Liver (tissue), 9 donors: ENCODE data around the gene TBC1D14. TPM values are rescaled to one million over a fixed set of nuclear protein-coding genes. Genes with fewer than 3 reads are reported as not detected.

ENCODE experiments used
- DNase-seq: peaks from one replicate; pipeline ENCODE4 v3.0.0-alpha.2; 2017; ENCODE audit warnings: low spot score
- H3K27ac ChIP-seq, 2 donors: one replicate each; pipeline ENCODE4 v1.7.0; 2013; ENCODE audit warnings: inconsistent platforms in 2 of 2, low read length in 2 of 2, control low read depth in 1 of 2, low read depth in 1 of 2, mild to moderate bottlenecking in 1 of 2
- H3K27me3 ChIP-seq, 4 donors: one replicate each; pipeline versions ENCODE4 v1.6.1 to v1.7.0; 2013; ENCODE audit warnings: low read length in 3 of 4, inconsistent platforms in 1 of 4, mild to moderate bottlenecking in 1 of 4, moderate library complexity in 1 of 4; ENCODE audit not compliant: control insufficient read depth in 4 of 4, insufficient read depth in 4 of 4
- H3K36me3 ChIP-seq, 4 donors: one replicate each; pipeline versions ENCODE4 v1.6.1 to v1.7.0; 2013; ENCODE audit warnings: low read length in 3 of 4, mild to moderate bottlenecking in 3 of 4, low read depth in 1 of 4, moderate library complexity in 1 of 4; ENCODE audit not compliant: control insufficient read depth in 4 of 4, insufficient read depth in 3 of 4
- H3K4me1 ChIP-seq, 4 donors: one replicate each; pipeline versions ENCODE4 v1.6.1 to v1.7.0; 2013; ENCODE audit warnings: low read length in 3 of 4, mild to moderate bottlenecking in 3 of 4, moderate library complexity in 1 of 4; ENCODE audit not compliant: control insufficient read depth in 4 of 4, insufficient read depth in 4 of 4
- H3K4me3 ChIP-seq, 3 donors: one replicate each; pipeline versions ENCODE4 v1.6.1 to v1.7.0; 2013; ENCODE audit warnings: low read length in 3 of 3, control low read depth in 1 of 3, low read depth in 1 of 3, mild to moderate bottlenecking in 1 of 3
- H3K9ac ChIP-seq, 2 donors: one replicate each; pipeline ENCODE4 v1.7.0; 2013; ENCODE audit warnings: low read length in 2 of 2, mild to moderate bottlenecking in 2 of 2, moderate library complexity in 2 of 2, control low read depth in 1 of 2, low read depth in 1 of 2
- H3K9me3 ChIP-seq, 4 donors: one replicate each; pipeline versions ENCODE4 v1.6.1 to v1.7.0; 2013; ENCODE audit warnings: low read length in 3 of 4; ENCODE audit not compliant: control insufficient read depth in 4 of 4
- EGR1 ChIP-seq, 2 donors: IDR thresholded peaks; 2 replicates each; pipeline ENCODE4 v1.6.1; 2016 to 2018; ENCODE audit warnings: antibody characterized with exemption in 2 of 2, low read depth in 2 of 2
- FOXA2 ChIP-seq: IDR thresholded peaks from 2 replicates; pipeline ENCODE4 v1.6.1; 2016; ENCODE audit warnings: antibody characterized with exemption
- HNF4A ChIP-seq, 2 donors: conservative IDR thresholded peaks; 2 replicates each; pipeline ENCODE4 v1.6.1; 2016; ENCODE audit warnings: antibody characterized with exemption in 2 of 2, mild to moderate bottlenecking in 2 of 2
- JUND ChIP-seq, 2 donors: IDR thresholded peaks; 2 replicates each; pipeline ENCODE4 v1.6.1; 2016; ENCODE audit warnings: antibody characterized with exemption in 2 of 2
- MAX ChIP-seq: IDR thresholded peaks from 2 replicates; pipeline ENCODE4 v1.6.1; 2016; ENCODE audit warnings: antibody characterized with exemption
- NR2F2 ChIP-seq: IDR thresholded peaks from 2 replicates; pipeline ENCODE4 v1.6.1; 2016; ENCODE audit warnings: antibody characterized with exemption
- RAD21 ChIP-seq, 2 donors: IDR thresholded peaks; 2 replicates each; pipeline ENCODE4 v1.6.1; 2016; ENCODE audit warnings: antibody characterized with exemption in 2 of 2, mild to moderate bottlenecking in 2 of 2
- RXRA ChIP-seq, 2 donors: IDR thresholded peaks; 2 replicates each; pipeline ENCODE4 v1.6.1; 2017 to 2018; ENCODE audit warnings: antibody characterized with exemption in 2 of 2, mild to moderate bottlenecking in 1 of 2
- SP1 ChIP-seq: IDR thresholded peaks from 2 replicates; pipeline ENCODE4 v1.6.1; 2018; ENCODE audit warnings: antibody characterized with exemption, mild to moderate bottlenecking
- TAF1 ChIP-seq: conservative IDR thresholded peaks from 2 replicates; pipeline ENCODE4 v1.6.1; 2016; ENCODE audit warnings: antibody characterized with exemption, mild to moderate bottlenecking
- YY1 ChIP-seq: IDR thresholded peaks from 2 replicates; pipeline ENCODE4 v1.6.1; 2016; ENCODE audit warnings: antibody characterized with exemption, mild to moderate bottlenecking
- ZBTB33 ChIP-seq: IDR thresholded peaks from 2 replicates; pipeline ENCODE4 v1.6.1; 2016; ENCODE audit warnings: antibody characterized with exemption
- WGBS: extraction: QIAGEN DNeasy Blood & Tissue Kit; methylation state at CpG from one replicate; pipeline ENCODE4 v1.1.7; 2013; 5-methylcytosine and 5-hydroxymethylcytosine counted together
- polyA plus RNA-seq, 2 donors: library from polyadenylated mRNA; stranded (reverse) in 1 of 2; unstranded in 1 of 2; fragments of 200-250 nt in 1 of 2; fragments of >200 nt in 1 of 2; fragmentation: Nextera tagmentation in 1 of 2; extraction: Ambion mirVana in 1 of 2; gene quantifications; one replicate each; pipeline versions ENCODE4 v1.2.1 to v1.2.3, GENCODE V29; 2013 to 2015
- total RNA-seq, 2 donors: library from RNA; depleted of rRNA; stranded (reverse); fragments of >200 nt; gene quantifications; one replicate each; pipeline ENCODE4 v1.2.3, GENCODE V29; 2014
- TF ChIP-seq, protein P1 (sequence below): IDR thresholded peaks from 2 replicates; pipeline ENCODE4 v1.6.1; 2016; ENCODE audit warnings: antibody characterized with exemption, mild to moderate bottlenecking
- TF ChIP-seq, protein P2 (sequence below): fragments of 150-350 bp; IDR thresholded peaks from 2 replicates; pipeline ENCODE4 v1.5.1; 2017; ENCODE audit warnings: improper control_type of control experiment, low read depth, low read length; ENCODE audit not compliant: missing input control
- TF ChIP-seq, protein P3 (sequence below): IDR thresholded peaks from 2 replicates; pipeline ENCODE4 v1.6.1; 2016; ENCODE audit warnings: antibody characterized with exemption
- donor health status: healthy.
- donor health status: healthy.
- donor health status: healthy.
- donor health status: healthy.
- donor health status: healthy.

TBC1D14 gene
- total and polyA plus RNA-seq, 4 donors, result 10.0 to 45.2 (median 22.7) TPM

- 95% methylated on average over 12 of the region's 12 CpGs for WGBS
- DNase-seq, result no peak
- peaks cover 0 to 4% (median 0%) of the 10 kb centered on the region in 4 donors for H3K36me3 ChIP-seq
- no peak for TF ChIP-seq FOXA2
- no peak for TF ChIP-seq RAD21 (IDR thresholded peaks at IDR 0.05)
- TF ChIP-seq EGR1 (IDR thresholded peaks at IDR 0.05; ENCODE audit: low read depth in 2 of 2), result no peak
- no peak for TF ChIP-seq ZBTB33
- TF ChIP-seq NR2F2, result no peak
- no peak for TF ChIP-seq HNF4A (conservative IDR thresholded peaks at IDR 0.05)
- no peak for TF ChIP-seq SP1
- TF ChIP-seq, protein P1, sequence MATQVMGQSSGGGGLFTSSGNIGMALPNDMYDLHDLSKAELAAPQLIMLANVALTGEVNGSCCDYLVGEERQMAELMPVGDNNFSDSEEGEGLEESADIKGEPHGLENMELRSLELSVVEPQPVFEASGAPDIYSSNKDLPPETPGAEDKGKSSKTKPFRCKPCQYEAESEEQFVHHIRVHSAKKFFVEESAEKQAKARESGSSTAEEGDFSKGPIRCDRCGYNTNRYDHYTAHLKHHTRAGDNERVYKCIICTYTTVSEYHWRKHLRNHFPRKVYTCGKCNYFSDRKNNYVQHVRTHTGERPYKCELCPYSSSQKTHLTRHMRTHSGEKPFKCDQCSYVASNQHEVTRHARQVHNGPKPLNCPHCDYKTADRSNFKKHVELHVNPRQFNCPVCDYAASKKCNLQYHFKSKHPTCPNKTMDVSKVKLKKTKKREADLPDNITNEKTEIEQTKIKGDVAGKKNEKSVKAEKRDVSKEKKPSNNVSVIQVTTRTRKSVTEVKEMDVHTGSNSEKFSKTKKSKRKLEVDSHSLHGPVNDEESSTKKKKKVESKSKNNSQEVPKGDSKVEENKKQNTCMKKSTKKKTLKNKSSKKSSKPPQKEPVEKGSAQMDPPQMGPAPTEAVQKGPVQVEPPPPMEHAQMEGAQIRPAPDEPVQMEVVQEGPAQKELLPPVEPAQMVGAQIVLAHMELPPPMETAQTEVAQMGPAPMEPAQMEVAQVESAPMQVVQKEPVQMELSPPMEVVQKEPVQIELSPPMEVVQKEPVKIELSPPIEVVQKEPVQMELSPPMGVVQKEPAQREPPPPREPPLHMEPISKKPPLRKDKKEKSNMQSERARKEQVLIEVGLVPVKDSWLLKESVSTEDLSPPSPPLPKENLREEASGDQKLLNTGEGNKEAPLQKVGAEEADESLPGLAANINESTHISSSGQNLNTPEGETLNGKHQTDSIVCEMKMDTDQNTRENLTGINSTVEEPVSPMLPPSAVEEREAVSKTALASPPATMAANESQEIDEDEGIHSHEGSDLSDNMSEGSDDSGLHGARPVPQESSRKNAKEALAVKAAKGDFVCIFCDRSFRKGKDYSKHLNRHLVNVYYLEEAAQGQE, result no peak
- no peak for TF ChIP-seq TAF1
- H3K4me1 ChIP-seq, result peaks cover 20 to 63% (median 52%) of the 10 kb centered on the region in 4 donors
- no peaks in the 10 kb centered on the region for H3K27me3 ChIP-seq
- no peak overlapping the region for H3K4me3 ChIP-seq
- no peak overlapping the region for H3K27ac ChIP-seq
- H3K9me3 ChIP-seq, result no peaks in the 10 kb centered on the region
- H3K9ac ChIP-seq, result no peak overlapping the region
These were observed 139.0 kb downstream of the TBC1D14 start for GRCh38 chr4:7048642-7049041.

DNA sequence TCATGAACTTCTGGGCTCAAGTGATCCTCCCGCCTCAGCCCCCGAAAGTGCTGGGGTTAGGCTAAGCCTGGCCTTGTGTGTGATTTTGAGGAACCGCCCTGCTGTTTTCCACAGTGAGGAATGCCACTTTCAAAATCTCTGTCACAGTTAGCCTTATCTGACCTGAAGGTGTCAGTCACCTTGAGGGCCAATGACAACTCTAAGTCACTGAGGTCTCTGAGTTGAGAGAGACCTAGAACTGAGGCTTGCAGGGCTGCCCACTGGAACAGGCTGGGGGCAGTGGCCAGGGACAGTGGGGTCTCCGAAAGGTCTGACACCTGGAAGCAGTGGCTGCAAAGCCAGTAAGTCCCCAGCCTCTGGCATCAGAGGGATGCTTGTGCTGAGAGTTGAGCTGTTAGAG lies 139.7 kb downstream of the TBC1D14 start:
- Histone ChIP-seq H3K9ac (no peak overlapping the region), H3K27me3 (no peaks in the 10 kb centered on the region), H3K4me3 (no peak overlapping the region), H3K36me3 (peaks cover 0 to 6% (median 2%) of the 10 kb centered on the region in 4 donors), H3K9me3 (no peaks in the 10 kb centered on the region), H3K4me1 (peaks cover 20 to 60% (median 50%) of the 10 kb centered on the region in 4 donors), H3K27ac (no peak overlapping the region)
- TF ChIP-seq MAX, result no peak
- TF ChIP-seq TAF1, result no peak
- 86% methylated on average over 4 of the region's 4 CpGs for WGBS
- DNase-seq, result no peak

GRCh38 chr4:7049739-7050138 lies 140.1 kb downstream of the TBC1D14 start:
- no peaks in the 10 kb centered on the region for H3K27me3 ChIP-seq
- no peak overlapping the region for H3K27ac ChIP-seq
- H3K36me3 ChIP-seq, result peaks cover 0 to 11% (median 5%) of the 10 kb centered on the region in 4 donors
- DNase-seq, result no peak
- H3K4me1 ChIP-seq, result peaks cover 20 to 56% (median 46%) of the 10 kb centered on the region in 4 donors
- H3K9ac ChIP-seq, result no peak overlapping the region
- TF ChIP-seq NR2F2, result no peak
- no peak for TF ChIP-seq JUND (IDR thresholded peaks at IDR 0.05)
- TF ChIP-seq EGR1 (IDR thresholded peaks at IDR 0.05; ENCODE audit: low read depth in 2 of 2), result no peak
- TF ChIP-seq YY1, result no peak
- no peak for TF ChIP-seq SP1
- TF ChIP-seq RXRA (IDR thresholded peaks at IDR 0.05), result no peak
- TF ChIP-seq, protein P2, sequence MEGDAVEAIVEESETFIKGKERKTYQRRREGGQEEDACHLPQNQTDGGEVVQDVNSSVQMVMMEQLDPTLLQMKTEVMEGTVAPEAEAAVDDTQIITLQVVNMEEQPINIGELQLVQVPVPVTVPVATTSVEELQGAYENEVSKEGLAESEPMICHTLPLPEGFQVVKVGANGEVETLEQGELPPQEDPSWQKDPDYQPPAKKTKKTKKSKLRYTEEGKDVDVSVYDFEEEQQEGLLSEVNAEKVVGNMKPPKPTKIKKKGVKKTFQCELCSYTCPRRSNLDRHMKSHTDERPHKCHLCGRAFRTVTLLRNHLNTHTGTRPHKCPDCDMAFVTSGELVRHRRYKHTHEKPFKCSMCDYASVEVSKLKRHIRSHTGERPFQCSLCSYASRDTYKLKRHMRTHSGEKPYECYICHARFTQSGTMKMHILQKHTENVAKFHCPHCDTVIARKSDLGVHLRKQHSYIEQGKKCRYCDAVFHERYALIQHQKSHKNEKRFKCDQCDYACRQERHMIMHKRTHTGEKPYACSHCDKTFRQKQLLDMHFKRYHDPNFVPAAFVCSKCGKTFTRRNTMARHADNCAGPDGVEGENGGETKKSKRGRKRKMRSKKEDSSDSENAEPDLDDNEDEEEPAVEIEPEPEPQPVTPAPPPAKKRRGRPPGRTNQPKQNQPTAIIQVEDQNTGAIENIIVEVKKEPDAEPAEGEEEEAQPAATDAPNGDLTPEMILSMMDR, result no peak
- no peak for TF ChIP-seq HNF4A (conservative IDR thresholded peaks at IDR 0.05)
- TF ChIP-seq ZBTB33, result no peak
- TF ChIP-seq, protein P3, sequence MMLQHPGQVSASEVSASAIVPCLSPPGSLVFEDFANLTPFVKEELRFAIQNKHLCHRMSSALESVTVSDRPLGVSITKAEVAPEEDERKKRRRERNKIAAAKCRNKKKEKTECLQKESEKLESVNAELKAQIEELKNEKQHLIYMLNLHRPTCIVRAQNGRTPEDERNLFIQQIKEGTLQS, result no peak
- no peak for TF ChIP-seq RAD21 (IDR thresholded peaks at IDR 0.05)
- H3K4me3 ChIP-seq, result no peak overlapping the region
- no peaks in the 10 kb centered on the region for H3K9me3 ChIP-seq
- WGBS, result 68% methylated on average over 11 of the region's 11 CpGs
